ENCODE results near the gene PLEKHG3.

- TF ChIP-seq CTCF (conservative IDR thresholded peaks at IDR 0.05), result no peak
- no peak for TF ChIP-seq ZFX (IDR thresholded peaks at IDR 0.05)
Observed at GRCh38 chr14:64748995-64749714, 44.9 kb downstream of the PLEKHG3 start.

All from C4-2B (cell line).